K562 (cell line): ENCODE data around the gene NR5A2.

ENCODE experiments used
- BHLHE40 ChIP-seq: IDR thresholded peaks from 2 replicates; pipeline ENCODE4 v1.6.1; 2011; ENCODE audit warnings: low read length, improper control_type of control experiment
- FOXJ3 ChIP-seq: sonication (generic); formaldehyde crosslinking; IDR thresholded peaks from 2 replicates; pipeline ENCODE4 v1.4.0; 2020; ENCODE audit warnings: mild to moderate bottlenecking, missing genetic modification reagents
- GTF2A2 ChIP-seq: IDR thresholded peaks from 2 replicates; pipeline ENCODE4 v1.6.1; 2016; ENCODE audit warnings: mild to moderate bottlenecking, missing genetic modification characterization, missing compliant biosample characterization
- MTF1 ChIP-seq: fragments of 250-450 bp; sonication (Bioruptor Pico); IDR thresholded peaks from 2 replicates; pipeline ENCODE4 v1.9.0; 2021; ENCODE audit warnings: moderate library complexity, mild to moderate bottlenecking, inconsistent platforms, borderline replicate concordance
- PHF21A ChIP-seq: fragments of 450-650 bp; IDR thresholded peaks from 2 replicates; pipeline ENCODE4 v1.6.1; 2017; ENCODE audit warnings: low read depth, borderline replicate concordance
- RBFOX2 ChIP-seq: fragments of 200-400 bp; formaldehyde crosslinking; IDR thresholded peaks from 2 replicates; pipeline ENCODE4 v1.6.1; 2017; ENCODE audit warnings: low read depth, mild to moderate bottlenecking, low read length, moderate library complexity
- RCOR1 ChIP-seq, 2 experiments: IDR thresholded peaks; 2 replicates each; pipeline ENCODE4 v1.6.1; 2012; ENCODE audit warnings: low read depth in 2 of 2, low read length in 2 of 2, borderline replicate concordance in 1 of 2, improper control_type of control experiment in 1 of 2
- ZBTB1 ChIP-seq: sonication (generic); formaldehyde crosslinking; IDR thresholded peaks from 2 replicates; pipeline ENCODE4 v1.8.1; 2023; ENCODE audit warnings: missing genetic modification reagents, low read depth, mild to moderate bottlenecking, borderline replicate concordance
- ZC3H11A ChIP-seq: IDR thresholded peaks from 2 replicates; pipeline ENCODE4 v1.6.1; 2012; ENCODE audit warnings: low read depth, low read length, improper control_type of control experiment
- TF ChIP-seq, protein P1 (sequence below): sonication (generic); formaldehyde crosslinking; IDR thresholded peaks from 2 replicates; pipeline ENCODE4 v1.8.1; 2023; ENCODE audit warnings: mild to moderate bottlenecking, missing genetic modification reagents
- TF ChIP-seq, protein P2 (sequence below), 3 experiments: IDR thresholded peaks in 2 of 3; conservative IDR thresholded peaks in 1 of 3; 2 replicates each; pipeline ENCODE4 v1.5.1; 2011 to 2012; ENCODE audit warnings: low read length in 3 of 3, mild to moderate bottlenecking in 3 of 3, control low read depth in 2 of 3, improper control_type of control experiment in 1 of 3, inconsistent platforms in 1 of 3, low read depth in 1 of 3, mixed read lengths in 1 of 3, moderate library complexity in 1 of 3; ENCODE audit not compliant: insufficient read depth in 2 of 3
- TF ChIP-seq, protein P3 (sequence below): fragments of 450-650 bp; IDR thresholded peaks from 2 replicates; pipeline ENCODE4 v1.6.1; 2016; ENCODE audit warnings: borderline replicate concordance
- TF ChIP-seq, protein P4 (sequence below): fragments of 250-450 bp; sonication (Bioruptor Pico); IDR thresholded peaks from 2 replicates; pipeline ENCODE4 v1.4.0; 2020; ENCODE audit warnings: mild to moderate bottlenecking, moderate library complexity, borderline replicate concordance

DNA sequence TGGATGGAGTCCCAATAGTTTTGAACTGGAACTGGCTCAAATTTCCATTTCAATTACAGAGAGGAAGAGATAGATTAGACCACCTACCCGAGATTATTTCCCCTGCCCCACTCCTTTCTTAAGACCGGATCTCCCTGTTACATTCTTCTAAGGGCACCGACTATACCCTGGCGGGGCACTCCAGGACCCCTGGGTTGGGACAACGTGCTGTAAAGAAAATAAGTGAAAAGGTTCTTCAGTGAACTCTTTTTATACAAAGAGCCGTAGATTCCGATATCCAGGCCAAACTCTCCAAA, 6.7 kb downstream of the NR5A2 start:
- no peak for TF ChIP-seq RBFOX2
- no peak for TF ChIP-seq MTF1 (CRISPR knock-in tag)
- no peak for TF ChIP-seq ZC3H11A
- TF ChIP-seq, protein P1, sequence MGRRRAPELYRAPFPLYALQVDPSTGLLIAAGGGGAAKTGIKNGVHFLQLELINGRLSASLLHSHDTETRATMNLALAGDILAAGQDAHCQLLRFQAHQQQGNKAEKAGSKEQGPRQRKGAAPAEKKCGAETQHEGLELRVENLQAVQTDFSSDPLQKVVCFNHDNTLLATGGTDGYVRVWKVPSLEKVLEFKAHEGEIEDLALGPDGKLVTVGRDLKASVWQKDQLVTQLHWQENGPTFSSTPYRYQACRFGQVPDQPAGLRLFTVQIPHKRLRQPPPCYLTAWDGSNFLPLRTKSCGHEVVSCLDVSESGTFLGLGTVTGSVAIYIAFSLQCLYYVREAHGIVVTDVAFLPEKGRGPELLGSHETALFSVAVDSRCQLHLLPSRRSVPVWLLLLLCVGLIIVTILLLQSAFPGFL (CRISPR knock-in tag), result no peak
- TF ChIP-seq RCOR1 (IDR thresholded peaks at IDR 0.05; ENCODE audit: borderline replicate concordance in 1 of 2, low read depth in 2 of 2, low read length in 2 of 2), result no peak
- no peak for TF ChIP-seq ZBTB1 (CRISPR knock-in tag)
- TF ChIP-seq PHF21A, result no peak
- TF ChIP-seq, protein P2, sequence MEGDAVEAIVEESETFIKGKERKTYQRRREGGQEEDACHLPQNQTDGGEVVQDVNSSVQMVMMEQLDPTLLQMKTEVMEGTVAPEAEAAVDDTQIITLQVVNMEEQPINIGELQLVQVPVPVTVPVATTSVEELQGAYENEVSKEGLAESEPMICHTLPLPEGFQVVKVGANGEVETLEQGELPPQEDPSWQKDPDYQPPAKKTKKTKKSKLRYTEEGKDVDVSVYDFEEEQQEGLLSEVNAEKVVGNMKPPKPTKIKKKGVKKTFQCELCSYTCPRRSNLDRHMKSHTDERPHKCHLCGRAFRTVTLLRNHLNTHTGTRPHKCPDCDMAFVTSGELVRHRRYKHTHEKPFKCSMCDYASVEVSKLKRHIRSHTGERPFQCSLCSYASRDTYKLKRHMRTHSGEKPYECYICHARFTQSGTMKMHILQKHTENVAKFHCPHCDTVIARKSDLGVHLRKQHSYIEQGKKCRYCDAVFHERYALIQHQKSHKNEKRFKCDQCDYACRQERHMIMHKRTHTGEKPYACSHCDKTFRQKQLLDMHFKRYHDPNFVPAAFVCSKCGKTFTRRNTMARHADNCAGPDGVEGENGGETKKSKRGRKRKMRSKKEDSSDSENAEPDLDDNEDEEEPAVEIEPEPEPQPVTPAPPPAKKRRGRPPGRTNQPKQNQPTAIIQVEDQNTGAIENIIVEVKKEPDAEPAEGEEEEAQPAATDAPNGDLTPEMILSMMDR (IDR thresholded peaks at IDR 0.05 in 2 of 3, conservative IDR thresholded peaks at IDR 0.05 in 1 of 3; ENCODE audit: insufficient read depth in 2 of 3, low read depth in 1 of 3, low read length in 3 of 3), result no peak
- TF ChIP-seq GTF2A2 (tag), result no peak
- no peak for TF ChIP-seq BHLHE40
- TF ChIP-seq, protein P3, sequence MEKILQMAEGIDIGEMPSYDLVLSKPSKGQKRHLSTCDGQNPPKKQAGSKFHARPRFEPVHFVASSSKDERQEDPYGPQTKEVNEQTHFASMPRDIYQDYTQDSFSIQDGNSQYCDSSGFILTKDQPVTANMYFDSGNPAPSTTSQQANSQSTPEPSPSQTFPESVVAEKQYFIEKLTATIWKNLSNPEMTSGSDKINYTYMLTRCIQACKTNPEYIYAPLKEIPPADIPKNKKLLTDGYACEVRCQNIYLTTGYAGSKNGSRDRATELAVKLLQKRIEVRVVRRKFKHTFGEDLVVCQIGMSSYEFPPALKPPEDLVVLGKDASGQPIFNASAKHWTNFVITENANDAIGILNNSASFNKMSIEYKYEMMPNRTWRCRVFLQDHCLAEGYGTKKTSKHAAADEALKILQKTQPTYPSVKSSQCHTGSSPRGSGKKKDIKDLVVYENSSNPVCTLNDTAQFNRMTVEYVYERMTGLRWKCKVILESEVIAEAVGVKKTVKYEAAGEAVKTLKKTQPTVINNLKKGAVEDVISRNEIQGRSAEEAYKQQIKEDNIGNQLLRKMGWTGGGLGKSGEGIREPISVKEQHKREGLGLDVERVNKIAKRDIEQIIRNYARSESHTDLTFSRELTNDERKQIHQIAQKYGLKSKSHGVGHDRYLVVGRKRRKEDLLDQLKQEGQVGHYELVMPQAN, result no peak
- TF ChIP-seq, protein P4, sequence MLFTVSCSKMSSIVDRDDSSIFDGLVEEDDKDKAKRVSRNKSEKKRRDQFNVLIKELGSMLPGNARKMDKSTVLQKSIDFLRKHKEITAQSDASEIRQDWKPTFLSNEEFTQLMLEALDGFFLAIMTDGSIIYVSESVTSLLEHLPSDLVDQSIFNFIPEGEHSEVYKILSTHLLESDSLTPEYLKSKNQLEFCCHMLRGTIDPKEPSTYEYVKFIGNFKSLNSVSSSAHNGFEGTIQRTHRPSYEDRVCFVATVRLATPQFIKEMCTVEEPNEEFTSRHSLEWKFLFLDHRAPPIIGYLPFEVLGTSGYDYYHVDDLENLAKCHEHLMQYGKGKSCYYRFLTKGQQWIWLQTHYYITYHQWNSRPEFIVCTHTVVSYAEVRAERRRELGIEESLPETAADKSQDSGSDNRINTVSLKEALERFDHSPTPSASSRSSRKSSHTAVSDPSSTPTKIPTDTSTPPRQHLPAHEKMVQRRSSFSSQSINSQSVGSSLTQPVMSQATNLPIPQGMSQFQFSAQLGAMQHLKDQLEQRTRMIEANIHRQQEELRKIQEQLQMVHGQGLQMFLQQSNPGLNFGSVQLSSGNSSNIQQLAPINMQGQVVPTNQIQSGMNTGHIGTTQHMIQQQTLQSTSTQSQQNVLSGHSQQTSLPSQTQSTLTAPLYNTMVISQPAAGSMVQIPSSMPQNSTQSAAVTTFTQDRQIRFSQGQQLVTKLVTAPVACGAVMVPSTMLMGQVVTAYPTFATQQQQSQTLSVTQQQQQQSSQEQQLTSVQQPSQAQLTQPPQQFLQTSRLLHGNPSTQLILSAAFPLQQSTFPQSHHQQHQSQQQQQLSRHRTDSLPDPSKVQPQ (CRISPR knock-in tag), result no peak
- TF ChIP-seq FOXJ3, result no peak
